GM19043 (cell line): ENCODE results near the gene HOMER1.
"Not testable (repeated sequence)": the region's sequence is repeated elsewhere in the genome, so short reads cannot be mapped to it uniquely, and the experiment has no call there.

Experiments used
- ATAC-seq: cut with Tn5 transposase; IDR thresholded peaks from one replicate; pipeline ENCODE4 v1.9.1; 2021; ENCODE audit warnings: low read depth; ENCODE audit not compliant: unreplicated experiment

The HOMER1 gene

GRCh38 chr5:79518718-79519117, 4.8 kb upstream of the HOMER1 start:
- ATAC-seq = no peak

DNA sequence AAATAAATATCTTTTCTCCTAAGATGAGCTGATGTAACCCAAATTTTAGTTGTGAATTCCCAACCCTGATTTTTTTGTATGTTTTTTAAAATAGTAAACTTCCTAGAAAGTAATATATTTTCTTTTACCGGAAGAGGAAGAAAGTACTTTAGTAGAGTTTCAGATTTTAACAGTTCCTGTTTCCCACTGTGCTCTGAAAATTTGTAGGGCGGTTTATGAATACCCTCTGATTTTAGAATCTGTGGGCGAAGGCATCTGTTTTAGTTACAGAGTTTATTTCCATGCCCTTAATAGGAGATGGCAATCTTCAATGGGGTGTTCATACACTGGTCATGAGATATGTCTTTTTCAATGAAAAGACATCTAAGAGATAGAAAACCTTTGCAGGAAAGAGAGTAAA, 3.7 kb upstream of the HOMER1 start:
- ATAC-seq = no peak

GRCh38 chr5:79516986-79517385, 3.1 kb upstream of the HOMER1 start:
- ATAC-seq = no peak

DNA sequence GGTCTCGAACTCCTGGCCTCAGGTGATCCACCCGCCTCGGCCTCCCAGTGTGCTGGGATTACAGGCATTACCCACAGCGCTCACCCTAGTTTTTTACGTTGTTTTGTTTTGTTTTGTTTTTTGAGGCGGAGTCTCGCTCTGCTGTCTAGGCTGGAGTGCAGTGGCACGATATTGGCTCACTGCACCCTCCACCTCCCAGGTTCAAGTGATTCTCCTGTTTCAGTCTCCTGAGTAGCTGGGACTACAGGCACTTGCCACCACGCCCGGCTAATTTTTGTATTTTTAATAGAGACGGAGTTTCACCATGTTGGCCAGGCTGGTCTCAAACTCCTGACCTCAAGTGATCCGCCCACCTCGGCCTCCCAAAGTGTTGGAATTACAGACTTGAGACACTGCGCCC, 2.4 kb upstream of the HOMER1 start:
- not testable (repeated sequence) for ATAC-seq

GRCh38 chr5:79514391-79515105, 614 bp upstream of the HOMER1 start:
- peak; percentile 82 for ATAC-seq

GRCh38 chr5:79513308-79513703, 628 bp downstream of the HOMER1 start:
- ATAC-seq = no peak

DNA sequence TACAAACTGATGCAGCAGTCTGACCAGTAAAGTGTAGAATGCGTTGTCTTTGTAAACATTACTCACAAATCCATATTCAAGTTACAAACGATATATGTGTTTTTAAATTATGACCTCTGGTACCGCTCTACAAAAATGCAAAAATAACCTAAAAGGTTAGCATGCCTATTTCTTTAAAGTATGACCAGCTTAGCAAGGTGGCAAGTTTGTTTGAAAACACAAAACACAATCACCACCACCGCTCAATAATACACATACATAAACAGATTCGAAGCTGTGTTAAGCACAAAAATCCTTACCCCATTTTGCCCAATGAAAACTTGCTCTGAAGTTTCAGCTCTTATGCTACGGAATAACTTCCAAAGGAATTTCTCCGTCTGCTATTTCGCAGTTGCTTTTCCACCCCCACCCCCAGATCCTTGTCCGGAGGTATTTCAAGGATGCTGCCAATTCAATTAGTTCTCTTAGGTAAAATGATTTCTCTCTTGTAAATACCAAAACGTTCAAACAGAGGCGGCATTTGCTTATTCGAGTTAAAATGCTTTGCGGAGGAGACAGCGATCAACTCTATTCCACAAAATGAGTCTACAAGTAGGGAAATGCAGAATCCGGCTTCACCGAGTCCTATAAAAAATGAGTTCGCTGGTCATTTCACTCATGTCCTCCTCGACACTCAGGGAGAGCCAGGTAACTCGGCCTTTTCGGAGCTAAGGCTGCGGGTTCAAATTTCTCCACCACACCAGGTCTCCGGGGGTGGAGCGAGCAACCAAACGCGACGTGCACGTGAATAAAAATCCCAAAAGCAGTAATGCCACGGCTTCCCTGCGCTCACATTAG, 1.2 kb downstream of the HOMER1 start:
- no peak for ATAC-seq

GRCh38 chr5:79512049-79512448, 1.9 kb downstream of the HOMER1 start:
- no peak for ATAC-seq

DNA sequence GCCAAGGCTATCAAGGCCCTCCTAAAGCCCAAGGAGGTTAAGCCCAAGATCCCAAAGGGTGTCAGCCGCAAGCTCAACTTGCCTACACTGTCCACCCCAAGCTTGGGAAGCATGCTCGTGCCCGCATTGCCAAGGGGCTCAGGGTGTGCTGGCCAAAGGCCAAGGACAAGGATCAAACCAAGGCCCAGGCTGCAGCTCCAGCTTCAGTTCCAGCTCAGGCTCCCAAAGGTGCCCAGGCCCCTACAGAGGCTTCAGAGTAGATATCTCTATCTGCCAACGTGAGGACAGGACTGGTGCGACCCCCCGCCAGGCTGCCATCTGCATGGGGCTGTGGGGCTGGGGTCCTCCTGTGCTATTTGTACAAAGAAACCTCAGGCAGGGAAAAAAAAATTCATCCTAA, 3.3 kb downstream of the HOMER1 start:
- no peak for ATAC-seq

- no peak for ATAC-seq
Measured at GRCh38 chr5:79509244-79509885, 4.6 kb downstream of the HOMER1 start.

GRCh38 chr5:79508794-79509193, 5.1 kb downstream of the HOMER1 start:
- ATAC-seq = no peak

DNA sequence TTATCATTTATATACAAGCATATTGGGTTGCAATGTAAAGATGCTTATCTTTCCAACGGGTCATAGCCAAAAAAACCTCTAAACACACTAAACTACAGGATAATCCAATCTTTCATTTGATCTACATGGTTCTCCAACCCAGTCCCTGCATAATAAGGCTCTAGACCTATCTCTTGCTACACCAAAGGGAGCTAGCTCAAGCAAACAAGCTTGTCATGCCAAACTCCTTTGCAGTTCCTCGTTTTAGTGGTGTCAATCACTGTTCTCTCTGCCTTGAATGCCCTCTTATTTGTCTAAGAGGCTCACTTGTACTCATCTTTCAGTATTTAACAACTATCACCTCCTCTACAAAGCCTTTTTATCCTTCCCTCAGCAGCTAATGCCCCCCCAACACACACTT, 5.6 kb downstream of the HOMER1 start:
- ATAC-seq = no peak

DNA sequence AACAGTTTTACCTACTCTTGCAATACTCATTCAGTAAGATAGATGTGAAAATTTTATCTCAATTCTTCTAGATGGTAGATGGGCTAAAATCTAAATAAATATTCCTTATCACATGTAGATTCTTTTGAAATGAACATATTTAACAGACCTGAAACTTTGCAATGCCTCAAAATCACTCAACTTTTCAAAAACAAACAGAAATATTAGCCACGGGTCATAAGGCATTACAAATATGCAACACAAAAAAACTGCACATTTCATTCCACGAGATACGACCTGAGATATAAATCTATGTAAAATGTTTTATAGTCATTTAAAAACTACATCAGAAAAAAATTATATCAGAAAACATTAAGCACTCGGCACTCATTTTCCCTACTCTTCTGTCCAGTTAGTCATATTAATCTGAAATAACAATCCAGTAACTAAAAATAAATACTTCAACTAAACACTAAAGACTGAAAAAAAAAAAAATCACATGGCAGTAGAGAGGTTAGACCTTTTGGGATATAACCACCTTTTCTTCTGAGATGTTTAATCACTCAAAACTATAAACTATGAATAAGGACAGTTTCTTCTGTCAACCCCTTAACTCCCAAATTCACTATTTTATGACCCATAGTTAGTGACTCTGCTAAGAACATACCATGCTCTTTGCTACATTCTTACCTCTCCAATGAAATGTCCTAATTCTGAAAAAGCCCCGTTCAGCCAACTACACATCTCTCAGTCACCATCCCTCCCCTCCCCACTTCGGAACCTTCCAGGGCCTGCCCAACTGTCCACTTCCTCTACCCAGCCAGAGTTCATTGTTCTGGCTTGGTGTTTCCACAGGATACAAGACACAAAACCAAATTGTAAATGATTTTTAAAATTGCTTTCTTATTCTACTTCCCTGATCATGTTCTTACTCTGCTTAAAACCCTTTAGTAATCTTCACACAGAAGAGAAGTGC, 6.4 kb downstream of the HOMER1 start:
- ATAC-seq = no peak

DNA sequence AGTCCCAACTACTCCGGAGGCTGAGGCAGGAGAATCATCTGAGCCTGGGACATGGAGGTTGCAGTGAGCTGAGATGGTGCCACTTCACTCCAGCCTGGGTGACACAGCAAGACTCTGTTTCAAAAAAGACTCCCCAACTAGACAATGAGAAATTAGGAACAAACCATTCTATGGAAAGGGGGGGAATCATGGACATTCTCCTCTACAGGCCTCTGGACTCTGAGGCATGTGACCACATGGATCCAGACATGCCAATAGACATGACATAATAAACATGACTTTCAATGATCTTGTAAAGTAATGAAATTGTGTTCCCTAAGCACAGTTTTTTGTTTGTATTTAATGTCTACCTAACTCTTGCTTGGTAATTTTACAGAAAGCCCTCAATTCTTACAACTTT, 8.8 kb downstream of the HOMER1 start:
- ATAC-seq = no peak

DNA sequence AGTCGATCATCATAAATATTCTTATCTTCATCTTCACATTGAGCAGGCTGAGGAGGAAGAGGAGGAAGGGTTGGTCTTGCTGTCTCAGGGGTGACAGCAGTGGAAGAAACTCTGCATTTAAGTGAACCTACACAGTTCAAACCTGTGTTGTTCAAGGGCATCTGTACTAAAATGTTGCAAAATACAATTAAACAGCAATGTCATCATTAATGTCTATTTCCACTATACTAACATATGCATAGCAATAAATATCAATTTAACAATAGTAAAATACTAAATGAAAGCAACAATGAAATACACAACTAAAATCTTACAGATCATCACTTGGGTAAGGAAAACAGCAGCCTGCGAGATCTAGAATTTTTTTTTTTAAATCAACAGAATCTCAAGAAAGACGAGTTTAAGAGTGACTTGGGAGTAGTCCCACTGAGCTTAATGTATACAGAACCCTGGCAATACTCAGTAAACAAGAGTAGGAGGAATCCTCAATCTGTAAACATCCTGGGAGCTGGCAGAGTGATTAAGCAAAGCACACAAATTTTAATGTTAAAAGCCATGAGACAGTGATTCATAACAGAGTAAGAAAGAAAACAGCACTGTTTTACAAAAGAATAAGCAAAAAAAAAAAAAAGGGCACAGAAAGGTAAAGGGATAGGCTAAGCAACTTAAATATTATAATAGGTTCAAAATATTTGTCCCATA, 10.0 kb downstream of the HOMER1 start:
- ATAC-seq = no peak

DNA sequence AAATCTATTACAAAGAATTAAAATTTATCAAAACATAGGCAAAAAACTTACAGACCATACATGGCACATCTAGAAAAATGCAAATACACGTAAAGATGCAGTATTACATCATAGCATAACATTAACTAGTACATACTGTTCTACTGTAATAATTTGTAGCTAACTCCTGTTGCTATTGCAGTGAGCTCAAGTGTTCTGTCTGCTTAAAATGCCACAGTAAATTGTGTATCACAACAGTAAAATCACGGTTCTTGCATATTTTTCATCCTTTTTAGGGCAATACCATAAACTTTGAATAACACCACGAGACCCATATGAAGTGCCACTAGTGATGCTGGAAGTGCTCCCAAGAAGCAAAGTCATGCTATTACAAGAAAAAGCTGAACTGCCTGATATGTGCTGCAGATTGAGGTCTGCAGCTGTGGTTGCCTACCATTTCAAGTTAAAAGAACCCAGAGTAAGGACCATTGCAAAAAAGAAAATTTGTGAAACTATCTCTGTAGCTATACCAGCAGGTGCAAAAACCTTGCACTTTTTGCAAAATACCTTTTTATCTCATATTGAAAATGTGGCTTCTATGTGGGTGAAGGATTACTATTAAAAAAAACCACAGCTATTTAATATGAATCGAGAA, 14.2 kb downstream of the HOMER1 start:
- ATAC-seq = no peak

GRCh38 chr5:79495311-79495710, 18.6 kb downstream of the HOMER1 start:
- no peak for ATAC-seq

DNA sequence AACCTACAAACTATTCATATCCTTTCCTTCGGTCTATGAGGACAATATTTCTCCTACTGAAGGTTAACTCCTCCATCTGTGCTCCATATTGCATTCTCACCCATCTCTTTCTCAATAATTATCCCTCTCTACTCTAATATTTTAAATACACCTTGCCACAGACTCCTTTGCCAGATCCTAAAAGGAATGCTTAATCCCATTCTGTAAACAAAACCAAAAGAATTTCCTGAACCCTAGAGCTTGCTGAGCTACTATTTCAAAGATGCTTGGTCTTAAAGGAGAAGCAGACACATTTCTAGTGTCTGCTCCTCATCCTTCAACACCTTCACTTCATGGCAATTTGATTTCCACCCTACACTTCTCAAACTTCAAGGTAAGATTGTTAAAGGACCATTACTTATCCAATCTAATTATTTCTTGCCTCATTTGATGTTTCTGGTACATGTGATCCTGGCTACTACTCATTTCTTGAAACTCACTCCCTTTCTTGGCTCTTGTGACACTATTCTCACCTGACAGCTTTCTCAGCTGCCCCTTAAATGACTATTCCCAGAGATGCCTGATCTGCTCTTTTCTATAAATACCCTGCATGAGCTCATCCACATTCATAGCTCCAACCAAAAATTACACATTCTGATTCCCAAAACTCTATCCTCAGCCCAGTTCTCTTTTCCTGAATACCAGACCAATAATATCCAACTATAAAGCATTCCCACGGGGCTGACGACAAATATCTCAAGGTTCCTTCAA, 20.2 kb downstream of the HOMER1 start:
- ATAC-seq = no peak
